ES-I3 (cell line): ENCODE results near the gene TRAF1.

ENCODE experiments used
- H3K36me3 ChIP-seq: 2 replicates; pipeline ENCODE4 v1.6.1; 2013; ENCODE audit warnings: mild to moderate bottlenecking, low read length, control low read depth, moderate library complexity; ENCODE audit not compliant: insufficient read depth
- H3K4me1 ChIP-seq: 2 replicates; pipeline ENCODE4 v1.6.1; 2013; ENCODE audit warnings: mild to moderate bottlenecking, control low read depth, low read length; ENCODE audit not compliant: insufficient read depth
- H3K9ac ChIP-seq: 2 replicates; pipeline ENCODE4 v1.6.1; 2013; ENCODE audit warnings: low read depth, mild to moderate bottlenecking, low read length, moderate library complexity
- H3K9me3 ChIP-seq: 2 replicates; pipeline ENCODE4 v1.6.1; 2013; ENCODE audit warnings: mild to moderate bottlenecking, low read length, moderate library complexity; ENCODE audit not compliant: control insufficient read depth, insufficient read depth

Gene TRAF1

DNA sequence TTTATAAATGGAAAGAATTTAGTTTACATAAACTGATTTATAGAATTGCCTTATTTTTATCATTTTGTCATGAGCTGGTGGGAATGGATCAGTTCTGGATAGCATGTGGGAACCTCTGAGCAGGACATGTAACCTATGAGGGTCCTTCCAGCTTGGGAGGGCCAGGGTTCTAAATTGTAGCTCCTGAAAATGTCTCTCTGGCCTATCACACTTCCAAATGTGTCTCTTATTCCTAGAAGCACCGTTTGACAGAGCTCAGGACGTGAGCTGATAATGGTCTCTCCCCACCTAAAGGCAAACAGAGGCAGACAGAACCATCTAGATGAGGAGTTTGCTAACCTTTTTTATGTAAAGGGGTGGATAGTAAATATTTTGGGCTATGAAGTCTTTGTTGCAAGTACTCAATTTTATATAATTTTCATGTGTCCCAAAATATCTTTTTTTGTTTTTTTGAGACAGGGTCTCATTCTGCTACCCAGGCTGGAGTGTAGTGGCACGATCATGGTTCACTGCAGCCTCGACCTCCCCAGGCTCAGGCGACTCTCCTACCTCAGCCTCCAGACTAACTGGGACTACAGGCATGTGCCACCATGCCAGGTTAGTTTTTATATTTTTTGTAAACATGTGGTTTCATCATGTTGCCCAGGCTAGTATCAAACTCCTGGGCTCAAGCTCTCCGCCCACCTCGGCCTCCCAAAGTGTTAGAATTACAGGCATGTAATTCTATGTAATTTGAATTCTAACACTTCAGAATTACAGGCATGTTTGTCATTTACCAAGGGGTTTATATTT, 4.0 kb downstream of the TRAF1 start:
- peaks cover 44% of the 10 kb centered on the region for H3K4me1 ChIP-seq
- no peaks in the 10 kb centered on the region for H3K36me3 ChIP-seq
- no peak overlapping the region for H3K9ac ChIP-seq

DNA sequence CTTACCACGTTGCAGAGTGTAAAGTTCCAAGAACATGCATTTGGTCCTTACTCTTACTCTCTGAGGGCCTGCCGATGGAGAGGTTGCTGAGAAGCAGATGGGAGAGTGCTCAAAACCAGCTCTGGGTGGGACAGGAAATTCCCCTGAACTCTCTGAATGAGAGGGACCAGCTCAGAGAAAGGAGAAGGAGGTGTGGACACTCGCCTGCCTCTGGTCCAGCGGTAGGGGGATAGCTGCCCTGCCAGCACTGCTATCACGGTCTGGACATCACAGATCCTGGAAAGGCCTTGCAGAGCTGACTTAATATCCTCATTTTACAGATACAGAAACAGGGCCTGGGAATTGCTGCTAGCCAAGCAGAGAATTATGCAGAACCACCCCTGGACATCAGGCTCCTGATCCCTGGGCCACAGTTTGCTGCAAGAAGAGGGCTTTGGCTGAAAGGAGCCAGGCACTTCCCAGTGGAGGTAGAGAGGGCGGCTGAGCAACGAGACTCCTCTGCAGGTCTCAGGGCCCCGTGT, 4.9 kb downstream of the TRAF1 start:
- Histone ChIP-seq H3K9me3 (no peaks in the 10 kb centered on the region), H3K36me3 (no peaks in the 10 kb centered on the region), H3K9ac (no peak overlapping the region), H3K4me1 (peaks cover 42% of the 10 kb centered on the region)

More for the DNA sequence above, 4.0 kb downstream of the TRAF1 start:
- no peaks in the 10 kb centered on the region for H3K9me3 ChIP-seq

GRCh38 chr9:120920806-120921178, 5.8 kb downstream of the TRAF1 start:
- H3K4me1 ChIP-seq, result peaks cover 33% of the 10 kb centered on the region
- no peaks in the 10 kb centered on the region for H3K9me3 ChIP-seq
- no peaks in the 10 kb centered on the region for H3K36me3 ChIP-seq
- no peak overlapping the region for H3K9ac ChIP-seq

DNA sequence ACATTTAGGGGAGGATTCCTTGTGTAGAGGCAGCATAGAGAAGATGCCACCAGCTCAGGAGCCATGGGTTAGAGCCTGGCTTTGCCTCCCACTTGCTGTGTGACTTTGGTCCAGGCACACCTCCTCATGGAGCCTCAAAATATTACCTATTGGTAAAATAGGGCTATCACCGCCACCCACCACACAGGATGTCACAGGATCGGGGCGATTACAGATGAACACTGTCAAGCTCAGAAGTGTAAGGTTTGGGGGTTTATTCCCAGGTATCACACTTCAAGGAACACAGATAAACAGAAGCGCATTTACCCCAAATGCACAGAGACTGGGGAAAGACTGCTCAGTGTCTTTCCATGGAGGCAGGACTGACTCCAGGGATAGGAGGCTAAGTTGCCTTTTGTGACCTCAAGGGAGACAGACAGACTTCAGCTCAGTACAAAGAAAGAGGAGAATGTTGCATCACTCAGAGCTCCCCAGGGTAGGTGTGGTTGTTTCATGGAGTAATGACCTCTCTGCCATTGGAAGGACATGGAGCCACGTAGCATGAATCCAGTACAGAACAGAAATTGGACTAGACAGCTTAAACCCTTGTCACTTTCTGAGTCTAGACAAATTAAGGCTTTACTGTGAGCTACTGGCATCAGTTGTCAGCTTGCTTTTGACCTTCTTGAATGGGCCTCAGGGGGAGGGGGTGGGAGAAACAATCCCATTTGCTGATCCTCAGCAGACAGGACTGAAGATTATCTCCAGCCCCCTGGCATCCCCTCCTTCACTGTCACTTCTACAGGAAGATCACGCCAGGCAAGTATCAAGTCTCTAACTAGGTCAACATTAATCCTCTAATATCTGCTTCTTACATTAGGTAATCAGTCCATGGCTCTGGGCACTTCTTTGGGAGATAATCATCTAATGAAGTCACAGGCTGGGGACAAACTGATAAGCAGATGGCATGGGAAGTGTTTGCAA, 6.5 kb downstream of the TRAF1 start:
- Histone ChIP-seq H3K9ac (no peak overlapping the region), H3K9me3 (no peaks in the 10 kb centered on the region), H3K36me3 (no peaks in the 10 kb centered on the region), H3K4me1 (peaks cover 26% of the 10 kb centered on the region)

DNA sequence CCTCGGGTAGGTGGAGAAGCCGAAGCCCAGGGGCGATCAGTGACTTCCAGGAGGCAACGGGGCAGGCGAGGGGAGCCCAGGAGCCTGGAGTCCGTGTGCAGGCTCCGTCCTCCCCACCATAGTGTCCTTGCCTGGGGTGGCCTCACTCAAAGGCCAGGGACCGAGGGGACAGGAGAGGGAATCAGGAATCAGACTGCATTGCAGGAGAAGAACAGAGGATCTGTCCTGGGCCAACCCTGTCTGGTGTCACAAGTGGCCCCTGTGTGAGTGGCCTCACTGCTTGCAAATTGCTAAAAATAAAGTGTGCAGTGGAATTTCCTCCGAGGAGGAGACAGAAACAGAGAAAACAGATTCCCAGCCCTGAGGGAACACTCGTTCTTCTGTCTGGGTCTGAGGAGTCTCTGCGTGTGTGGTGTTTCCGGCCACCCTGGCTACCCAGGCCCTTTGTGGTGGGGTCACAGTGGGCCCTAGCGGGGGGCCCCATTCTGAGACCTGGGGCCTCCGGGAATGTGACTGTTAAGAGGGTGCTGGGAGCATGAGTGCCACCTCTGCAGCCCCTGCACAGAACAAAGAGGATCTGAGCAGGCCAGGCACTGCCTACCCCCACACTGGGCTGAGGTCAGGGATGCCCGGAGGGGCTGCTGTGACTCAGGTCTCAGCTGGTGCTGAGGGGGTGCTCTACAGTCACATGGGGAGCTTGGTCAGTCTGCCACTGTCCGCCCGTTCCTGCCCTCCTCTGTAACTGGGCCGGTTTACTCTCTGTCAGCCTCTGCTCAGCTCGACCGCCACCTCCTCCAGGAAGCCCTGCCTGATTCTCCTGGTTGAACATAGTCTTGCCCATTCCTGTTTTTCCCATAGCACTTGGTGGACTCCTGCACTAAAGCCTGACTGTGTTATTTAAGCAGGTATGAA, 7.4 kb downstream of the TRAF1 start:
- H3K36me3 ChIP-seq, result no peaks in the 10 kb centered on the region
- peaks cover 24% of the 10 kb centered on the region for H3K4me1 ChIP-seq
- H3K9ac ChIP-seq, result no peak overlapping the region
- no peaks in the 10 kb centered on the region for H3K9me3 ChIP-seq

DNA sequence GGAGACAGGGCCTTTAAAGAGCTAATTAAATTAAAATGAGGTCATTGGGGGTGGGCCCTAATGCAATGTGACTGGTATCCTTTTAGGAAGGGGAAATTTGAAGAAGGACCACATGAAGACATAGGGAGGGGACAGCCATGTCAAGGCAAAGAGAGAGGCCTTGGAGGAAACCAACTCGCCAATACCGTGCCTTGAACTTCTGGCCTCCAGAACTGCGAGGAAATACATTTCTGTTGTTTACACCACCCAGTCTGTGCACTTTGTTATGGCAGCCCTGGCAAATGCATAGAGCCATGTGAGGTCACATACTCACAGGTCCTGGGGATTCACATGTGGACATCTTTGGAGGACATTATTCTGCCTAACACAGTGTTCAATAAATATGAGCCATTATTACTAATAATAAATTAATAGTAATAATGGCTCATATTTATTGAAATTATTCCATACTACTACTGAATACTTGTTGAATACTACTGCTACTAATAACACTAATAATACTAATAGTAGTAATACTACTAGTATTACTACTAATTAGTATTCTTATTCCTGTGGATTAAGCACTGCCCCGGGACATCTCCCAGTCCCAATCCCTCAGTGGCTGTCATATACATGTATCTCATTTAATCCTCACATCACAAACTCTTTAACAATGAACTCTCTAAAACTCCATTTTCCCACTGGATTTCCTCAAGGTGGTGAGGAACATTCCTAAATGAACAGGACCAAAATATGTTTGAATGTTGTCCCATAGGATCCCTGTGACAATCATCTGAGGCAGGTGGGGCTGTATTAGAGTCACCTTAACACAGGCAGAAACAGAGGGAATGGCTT, 8.4 kb downstream of the TRAF1 start:
- H3K9ac ChIP-seq, result no peak overlapping the region
- peaks cover 24% of the 10 kb centered on the region for H3K4me1 ChIP-seq
- H3K36me3 ChIP-seq, result no peaks in the 10 kb centered on the region
- H3K9me3 ChIP-seq, result no peaks in the 10 kb centered on the region

GRCh38 chr9:120916991-120917880, 9.4 kb downstream of the TRAF1 start:
- H3K9ac ChIP-seq, result no peak overlapping the region
- H3K9me3 ChIP-seq, result no peaks in the 10 kb centered on the region
- peaks cover 24% of the 10 kb centered on the region for H3K4me1 ChIP-seq
- no peaks in the 10 kb centered on the region for H3K36me3 ChIP-seq

DNA sequence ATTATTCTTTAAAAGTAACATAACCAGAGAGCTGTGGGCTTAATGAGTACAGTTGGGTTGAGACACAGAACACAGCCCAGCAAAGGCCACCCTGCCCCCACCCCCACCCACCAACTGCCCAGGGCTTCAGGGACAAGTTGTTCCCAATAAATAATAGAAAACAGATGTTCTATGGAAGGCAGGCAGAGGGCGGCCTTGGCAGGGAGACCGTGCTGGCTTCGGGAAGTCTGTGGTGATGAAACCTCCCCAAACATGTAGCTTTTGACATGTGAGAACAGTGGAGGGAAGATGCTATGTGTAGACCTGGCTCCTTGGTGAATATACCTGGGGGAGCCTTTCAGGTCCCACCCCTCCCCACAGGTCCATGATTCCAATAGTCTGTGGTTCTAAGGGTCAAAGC, 10.0 kb downstream of the TRAF1 start:
- Histone ChIP-seq H3K36me3 (no peaks in the 10 kb centered on the region), H3K4me1 (peaks cover 24% of the 10 kb centered on the region), H3K9ac (no peak overlapping the region), H3K9me3 (no peaks in the 10 kb centered on the region)

DNA sequence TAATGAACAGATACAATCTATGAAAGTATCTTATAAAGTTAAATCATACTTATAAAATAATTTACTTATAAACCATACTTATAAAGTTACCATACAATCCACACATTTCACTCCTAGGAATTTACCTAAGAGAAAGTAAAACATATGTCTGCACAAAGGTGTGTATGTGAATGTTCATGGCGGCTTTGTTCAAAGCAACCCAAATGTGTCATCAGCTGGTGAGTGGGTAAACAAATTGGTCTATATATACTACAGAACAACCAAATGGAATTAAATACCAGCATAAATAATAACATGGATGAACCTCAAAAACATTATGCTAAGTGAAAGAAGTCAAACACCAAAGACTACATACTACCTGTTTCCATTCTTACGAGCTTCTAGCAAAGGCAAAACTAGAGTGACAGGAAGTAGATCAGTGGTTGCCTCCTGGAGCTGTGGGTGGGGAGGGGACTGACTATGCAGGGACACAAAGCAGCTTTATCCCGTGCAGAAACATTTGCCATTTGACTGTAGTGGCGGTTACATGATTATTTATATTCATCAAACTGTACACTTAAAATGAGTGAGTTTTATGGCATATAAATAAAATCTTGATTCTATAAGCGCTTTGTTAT, 10.6 kb downstream of the TRAF1 start:
- no peak overlapping the region for H3K9ac ChIP-seq
- H3K36me3 ChIP-seq, result no peaks in the 10 kb centered on the region

GRCh38 chr9:120914953-120915352, 11.6 kb downstream of the TRAF1 start:
- Histone ChIP-seq H3K9ac (no peak overlapping the region), H3K36me3 (no peaks in the 10 kb centered on the region), H3K4me1 (peaks cover 15% of the 10 kb centered on the region; the same call in 1 of the 2 replicates), H3K9me3 (no peaks in the 10 kb centered on the region)

More for the DNA sequence above, 10.6 kb downstream of the TRAF1 start:
- Histone ChIP-seq H3K9me3 (no peaks in the 10 kb centered on the region), H3K4me1 (peaks cover 21% of the 10 kb centered on the region; the same call in 1 of the 2 replicates)

GRCh38 chr9:120914396-120914795, 12.2 kb downstream of the TRAF1 start:
- Histone ChIP-seq H3K9me3 (no peaks in the 10 kb centered on the region), H3K4me1 (peaks cover 11% of the 10 kb centered on the region; the same call in 1 of the 2 replicates), H3K36me3 (no peaks in the 10 kb centered on the region), H3K9ac (no peak overlapping the region)

DNA sequence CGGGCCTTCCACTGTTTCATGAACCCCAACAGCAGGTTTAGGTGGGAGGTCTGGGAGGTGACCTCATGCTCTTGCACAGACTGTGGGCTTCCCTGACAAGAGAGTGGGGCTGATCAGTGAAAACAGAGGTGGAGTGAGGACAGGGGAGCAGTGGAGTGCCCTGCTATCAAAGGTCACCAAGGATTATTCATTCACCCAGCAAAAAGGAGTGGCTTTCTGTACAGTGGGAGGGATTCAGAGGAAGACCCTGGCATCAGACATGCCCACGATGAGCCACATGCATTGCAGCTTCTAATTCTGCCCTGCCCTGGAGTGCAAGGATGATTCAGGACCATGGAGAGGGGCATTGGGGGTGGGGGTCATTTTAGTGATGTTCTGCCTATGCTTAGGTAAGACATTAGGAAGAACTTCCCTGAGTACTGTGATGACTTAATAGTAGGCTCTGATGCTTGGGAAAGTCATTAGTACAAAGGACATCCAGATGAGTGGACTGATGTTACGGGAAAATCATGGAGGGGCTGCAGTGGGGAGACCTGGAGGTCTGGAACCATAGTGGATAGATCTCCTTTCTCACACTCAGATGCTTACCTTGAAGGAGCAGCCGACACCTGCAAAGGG, 12.8 kb downstream of the TRAF1 start:
- Histone ChIP-seq H3K36me3 (no peaks in the 10 kb centered on the region), H3K4me1 (peaks cover 8% of the 10 kb centered on the region; the same call in 1 of the 2 replicates), H3K9ac (no peak overlapping the region), H3K9me3 (no peaks in the 10 kb centered on the region)
